IMR-90 (cell line): ENCODE results near the gene YPEL3. TPM values are rescaled to one million over a fixed set of nuclear protein-coding genes. Genes with fewer than 3 reads are reported as not detected.

Source experiments
- ATAC-seq: fragments of 200-7000 bp; cut with Tn5 transposase; 2 replicates; pipeline ENCODE4 v1.9.1; 2020; ENCODE audit warnings: low read depth, mild to moderate bottlenecking, moderate library complexity
- BruUV-seq: library from RNA; stranded (reverse); fragments of 400-500 nt; replicated peaks from 2 replicates; lab custom pipeline; 2021; lab: Mats Ljungman, UMichigan
- CTCF ChIA-PET: fragments of 300-600 bp; formaldehyde crosslinking; extraction: SDS; loops from one replicate; lab custom pipeline; 2021; ENCODE audit warnings: antibody characterized with exemption; lab: Yijun Ruan, JAX
- POLR2A ChIA-PET: fragments of 300-600 bp; sonication (Branson Sonifier 250); formaldehyde crosslinking; loops from one replicate; lab custom pipeline; 2022; ENCODE audit warnings: antibody characterized with exemption; ENCODE audit not compliant: unreplicated experiment; lab: Charles Lee
- DNase-seq: peaks from one replicate; pipeline ENCODE4 v3.0.0; 2013
- H2AFZ ChIP-seq: replicated peaks from 2 replicates; pipeline ENCODE3; 2013; ENCODE audit warnings: low read length, mild to moderate bottlenecking; ENCODE audit not compliant: poor library complexity
- H2AK5ac ChIP-seq: 2 replicates; pipeline ENCODE4 v1.6.1; 2013; ENCODE audit warnings: low read depth, low read length, inconsistent platforms
- H2AK9ac ChIP-seq: replicated peaks from 2 replicates; pipeline ENCODE3; 2013; ENCODE audit warnings: mild to moderate bottlenecking, low read depth, low read length, moderate library complexity; ENCODE audit not compliant: poor library complexity
- H2BK120ac ChIP-seq: 2 replicates; pipeline ENCODE4 v1.6.1; 2013; ENCODE audit warnings: low read depth, low read length, inconsistent platforms
- H2BK15ac ChIP-seq: 3 replicates; pipeline ENCODE4 v1.6.1; 2013; ENCODE audit warnings: low read depth, low read length, inconsistent platforms
- H2BK20ac ChIP-seq: 2 replicates; pipeline ENCODE4 v1.6.1; 2013; ENCODE audit warnings: low read depth, mild to moderate bottlenecking, inconsistent platforms, low read length, moderate library complexity
- H2BK5ac ChIP-seq: 2 replicates; pipeline ENCODE4 v1.6.1; 2013; ENCODE audit warnings: mild to moderate bottlenecking, low read depth, low read length, inconsistent platforms; ENCODE audit not compliant: poor library complexity, severe bottlenecking
- H3K14ac ChIP-seq: replicated peaks from 2 replicates; pipeline ENCODE4 v1.6.1; 2013; ENCODE audit warnings: low read depth, low read length, inconsistent platforms
- H3K18ac ChIP-seq: 2 replicates; pipeline ENCODE4 v1.6.1; 2013; ENCODE audit warnings: low read depth, low read length, control low read depth
- H3K23ac ChIP-seq: 2 replicates; pipeline ENCODE4 v1.6.1; 2013; ENCODE audit warnings: low read depth, low read length, inconsistent platforms
- H3K27ac ChIP-seq: 2 replicates; pipeline ENCODE4 v1.5.1; 2013; ENCODE audit warnings: mild to moderate bottlenecking, control low read depth, low read length; ENCODE audit not compliant: insufficient read depth
- H3K27me3 ChIP-seq: 2 replicates; pipeline ENCODE4 v1.6.1; 2013; ENCODE audit warnings: low read length; ENCODE audit not compliant: control insufficient read depth, insufficient read depth
- H3K36me3 ChIP-seq: 2 replicates; pipeline ENCODE4 v1.6.1; 2013; ENCODE audit warnings: low read length, mixed read lengths; ENCODE audit not compliant: control insufficient read depth, insufficient read depth
- H3K4ac ChIP-seq: 2 replicates; pipeline ENCODE4 v1.6.1; 2013; ENCODE audit warnings: low read depth, low read length, inconsistent platforms
- H3K4me1 ChIP-seq: 2 replicates; pipeline ENCODE4 v1.6.1; 2013; ENCODE audit warnings: low read length, mixed read lengths; ENCODE audit not compliant: control insufficient read depth, insufficient read depth
- H3K4me2 ChIP-seq: 2 replicates; pipeline ENCODE4 v1.6.1; 2013; ENCODE audit warnings: low read depth, mild to moderate bottlenecking, control low read depth, low read length, moderate library complexity
- H3K4me3 ChIP-seq: 2 replicates; pipeline ENCODE4 v1.5.1; 2013; ENCODE audit warnings: low read depth, mild to moderate bottlenecking, control low read depth, low read length, moderate library complexity; ENCODE audit not compliant: insufficient read depth
- H3K56ac ChIP-seq: 2 replicates; pipeline ENCODE4 v1.6.1; 2013; ENCODE audit warnings: low read length, inconsistent platforms; ENCODE audit not compliant: insufficient read depth; ENCODE audit errors: extremely low read depth
- H3K79me1 ChIP-seq, 2 experiments: 2 replicates each; pipeline ENCODE4 v1.6.1; 2013; ENCODE audit warnings: low read length in 2 of 2, inconsistent platforms in 1 of 2, low read depth in 1 of 2
- H3K9ac ChIP-seq: 2 replicates; pipeline ENCODE4 v1.6.1; 2013; ENCODE audit warnings: low read depth, low read length, control low read depth
- H3K9me1 ChIP-seq: 2 replicates; pipeline ENCODE4 v1.6.1; 2013; ENCODE audit warnings: low read length, inconsistent platforms; ENCODE audit not compliant: insufficient read depth
- H3K9me3 ChIP-seq: 2 replicates; pipeline ENCODE4 v1.6.1; 2013; ENCODE audit warnings: low read length; ENCODE audit not compliant: control insufficient read depth, insufficient read depth
- H4K20me1 ChIP-seq: 2 replicates; pipeline ENCODE4 v1.6.1; 2013; ENCODE audit warnings: low read length, inconsistent platforms; ENCODE audit not compliant: insufficient read depth
- H4K5ac ChIP-seq: 2 replicates; pipeline ENCODE4 v1.6.1; 2013; ENCODE audit warnings: mild to moderate bottlenecking, low read depth, low read length, control low read depth
- H4K8ac ChIP-seq, 2 experiments: 2 replicates each; pipeline ENCODE4 v1.6.1; 2013; ENCODE audit warnings: low read depth in 2 of 2, low read length in 2 of 2, control low read depth in 1 of 2, inconsistent platforms in 1 of 2
- H4K91ac ChIP-seq: 2 replicates; pipeline ENCODE4 v1.6.1; 2013; ENCODE audit warnings: low read depth, low read length, inconsistent platforms; ENCODE audit not compliant: insufficient read depth
- BHLHE40 ChIP-seq: fragments of 150-350 bp; IDR thresholded peaks from 2 replicates; pipeline ENCODE4 v1.6.1; 2016; ENCODE audit warnings: mild to moderate bottlenecking, low read depth, low read length
- FOS ChIP-seq: fragments of 150-350 bp; IDR thresholded peaks from 2 replicates; pipeline ENCODE4 v1.6.1; 2016; ENCODE audit warnings: low read depth, low read length
- MXI1 ChIP-seq: IDR thresholded peaks from 2 replicates; pipeline ENCODE4 v1.6.1; 2012; ENCODE audit warnings: low read depth, mild to moderate bottlenecking, low read length, moderate library complexity, borderline replicate concordance
- NFE2L2 ChIP-seq: fragments of 150-350 bp; IDR thresholded peaks from 2 replicates; pipeline ENCODE4 v1.6.1; 2016; ENCODE audit warnings: low read depth, mild to moderate bottlenecking, low read length
- RAD21 ChIP-seq: IDR thresholded peaks from 2 replicates; pipeline ENCODE4 v1.6.1; 2012; ENCODE audit warnings: low read length, improper control_type of control experiment
- RFX5 ChIP-seq: IDR thresholded peaks from 2 replicates; pipeline ENCODE4 v1.8.0; 2012; ENCODE audit warnings: low read depth, mild to moderate bottlenecking, low read length, moderate library complexity
- SMC3 ChIP-seq: fragments of 150-350 bp; IDR thresholded peaks from 2 replicates; pipeline ENCODE4 v1.6.1; 2016; ENCODE audit warnings: low read depth, mild to moderate bottlenecking, antibody characterized with exemption, low read length, moderate library complexity
- WGBS, 2 experiments: methylation state at CpG; one replicate each; pipeline versions ENCODE4 v1.1.5 to v1.1.7; 2013; ENCODE audit warnings: missing lambda C conversion rate in 2 of 2; ENCODE audit not compliant: insufficient read length in 1 of 2; ENCODE audit errors: extremely low coverage in 2 of 2; 5-methylcytosine and 5-hydroxymethylcytosine counted together
- dilution Hi-C: fragments of 300-500 bp; cut with HindIII; formaldehyde crosslinking; loops from one replicate; pipeline ENCODE4 v1.14.3; 2018; ENCODE audit warnings: low sequenced_read_pairs; ENCODE audit not compliant: unreplicated experiment
- in situ Hi-C: fragments of 300-500 bp; cut with MboI; formaldehyde crosslinking; loops from 3 replicates; pipeline ENCODE4 v1.14.3; 2019; ENCODE audit warnings: low sequenced_read_pairs, inconsistent platforms, mixed read lengths
- intact Hi-C: fragments of 100-400 bp; cut with micrococcal nuclease; formaldehyde crosslinking; loops from 2 replicates; pipeline ENCODE4 v1.10.0; 2022
- polyA plus RNA-seq, 3 experiments: library from polyadenylated mRNA; depleted of rRNA; stranded (reverse); fragments of >200 nt; gene quantifications; 2 replicates each; pipeline ENCODE4 v1.2.3, GENCODE V29; 2012; ENCODE audit warnings: low replicate concordance in 1 of 3
- total RNA-seq: library from RNA; depleted of rRNA; stranded (reverse); fragments of >200 nt; gene quantifications from 2 replicates; pipeline ENCODE4 v1.2.3, GENCODE V29; 2012
- TF ChIP-seq, protein P1 (sequence below): fragments of 150-350 bp; IDR thresholded peaks from 2 replicates; pipeline ENCODE4 v1.6.1; 2016; ENCODE audit warnings: low read depth, mild to moderate bottlenecking, low read length, moderate library complexity, borderline replicate concordance
- TF ChIP-seq, protein P2 (sequence below): fragments of 150-350 bp; IDR thresholded peaks from 2 replicates; pipeline ENCODE4 v1.6.1; 2017; ENCODE audit warnings: mild to moderate bottlenecking, antibody characterized with exemption, low read length, low read depth
- TF ChIP-seq, protein P3 (sequence below): conservative IDR thresholded peaks from 2 replicates; pipeline ENCODE4 v1.5.1; 2012; ENCODE audit warnings: mild to moderate bottlenecking, low read depth, low read length, improper control_type of control experiment

YPEL3 gene
- total and polyA plus RNA-seq, 2 of the 4 experiments (the other 2 are of a cell fraction): 1.1 to 25.6 TPM

DNA sequence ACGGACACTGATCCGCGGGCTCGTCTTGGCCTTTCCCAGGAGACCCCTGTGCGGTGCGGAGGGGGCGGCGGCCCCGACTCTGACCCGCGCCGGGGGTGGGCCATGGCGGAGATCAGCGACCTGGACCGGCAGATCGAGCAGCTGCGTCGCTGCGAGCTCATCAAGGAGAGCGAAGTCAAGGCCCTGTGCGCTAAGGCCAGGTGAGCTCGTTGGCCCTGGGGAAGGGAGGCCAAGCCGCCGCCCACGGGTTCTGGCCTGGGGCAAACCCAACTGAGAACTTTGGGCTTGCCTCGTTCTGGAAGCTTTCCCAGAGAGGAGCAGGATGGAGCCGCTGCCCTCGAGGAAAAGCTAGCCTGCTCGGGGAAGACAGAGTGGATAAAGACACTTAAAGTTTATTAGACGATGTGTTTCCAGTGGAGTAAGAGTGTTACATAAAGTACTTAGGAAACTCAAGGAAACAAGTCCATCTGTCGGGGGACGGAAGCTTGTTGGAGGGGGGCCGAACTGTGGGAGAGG, 19.7 kb downstream of the YPEL3 start (continued):
- TF ChIP-seq FOS: no peak

DNA sequence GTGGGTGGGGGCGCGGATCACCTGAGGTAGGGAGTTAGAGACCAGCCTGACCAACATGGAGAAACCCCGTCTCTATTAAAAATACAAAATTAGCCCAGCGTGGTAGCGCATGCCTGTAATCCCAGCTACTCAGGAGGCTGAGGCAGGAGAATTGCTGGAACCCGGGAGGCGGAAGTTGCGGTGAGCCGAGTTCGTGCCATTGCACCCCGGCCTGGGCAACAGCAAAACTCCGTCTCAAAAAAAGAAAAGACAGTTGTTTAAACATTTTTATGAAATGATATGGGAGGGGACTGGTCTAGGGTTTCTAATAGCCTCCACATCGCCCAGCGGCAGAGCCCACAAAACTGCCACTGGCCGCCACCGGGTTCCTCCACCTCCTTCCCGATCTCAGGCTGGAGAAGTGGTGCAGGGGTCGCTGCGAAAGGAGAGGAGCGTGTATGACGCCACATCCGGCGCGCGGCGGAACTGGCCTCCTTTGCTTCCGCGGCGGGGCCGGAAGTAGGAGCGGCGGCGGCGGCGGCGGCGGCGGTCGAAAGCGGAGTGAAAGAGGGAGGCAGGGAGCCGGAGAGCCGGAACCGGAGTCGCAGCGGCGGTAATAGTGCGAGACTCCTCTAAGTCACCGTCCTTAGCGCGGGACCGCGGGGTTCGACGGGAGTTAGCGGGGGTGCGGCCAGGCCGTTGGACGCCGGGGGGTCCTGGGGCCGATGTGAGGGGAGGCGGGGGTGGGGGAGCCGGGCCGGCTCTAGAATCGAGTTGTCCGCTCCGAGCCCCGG, 20.3 kb downstream of the YPEL3 start, which contains the start of gene PPP4C:
Gene PPP4C (plus strand): TSS at position 492 of the 773 bp plus-strand sequence. CDS start 384 bp downstream, outside the sequence.
- CTCF ChIA-PET: interaction anchor here (0.6 kb wide), 2 partner anchors 38 to 373 kb away, joined by 3 read pairs; no protein-coding TSS in a partner anchor
- Histone ChIP-seq H3K56ac (peak within 1 kb of the TSS; percentile 84), H4K91ac (peak within 1 kb of the TSS; percentile 63), H3K36me3 (peaks cover 49% of the 10 kb centered on the region), H3K14ac (peak within 1 kb of the TSS; percentile 76), H3K4me3 (peak within 1 kb of the TSS; percentile 85), H2BK20ac (no peak within 1 kb of the TSS), H3K9me3 (no peaks in the 10 kb centered on the region), H3K4ac (peak within 1 kb of the TSS; percentile 80), H4K20me1 (peaks cover 47% of the 10 kb centered on the region), H3K27ac (peak within 1 kb of the TSS; percentile 88), H4K8ac (peak within 1 kb of the TSS; percentile 26 to 85), H2AFZ (peak within 1 kb of the TSS; percentile 96), H2BK15ac (0 out of 3 replicates have a peak within 1 kb of the TSS, but pooled peaks have one; percentile 20), H3K18ac (no peak within 1 kb of the TSS; the same call in 1 of the 2 replicates), H3K4me1 (peaks cover 11% of the 10 kb centered on the region), H4K5ac (peak within 1 kb of the TSS; percentile 53), H3K23ac (peak within 1 kb of the TSS; percentile 80; the same call in 1 of the 2 replicates), H3K4me2 (peak within 1 kb of the TSS; percentile 99), H2BK5ac (peak within 1 kb of the TSS; percentile 70), H2BK120ac (no peak within 1 kb of the TSS), H2AK5ac (peak within 1 kb of the TSS; percentile 95), H3K9me1 (no peaks in the 10 kb centered on the region), H3K9ac (peak within 1 kb of the TSS; percentile 89), H2AK9ac (peak within 1 kb of the TSS; percentile 63), H3K27me3 (no peaks in the 10 kb centered on the region), H3K79me1 (peaks cover 29 to 56% of the 10 kb centered on the region in 2 experiments)
- ATAC-seq (peak; percentile 85), DNase-seq (peak; percentile 88)
- POLR2A ChIA-PET: no interaction called here
- WGBS, 2 experiments: 0% methylated on average over 41 of the region's 67 CpGs; no CpG with 5 or more reads in 1 of the 2 experiments
- in situ Hi-C loops (loop anchor here (10.0 kb wide), 1 partner anchor 329 kb away; the partner anchor contains the start of gene ZNF771), intact Hi-C loops (no loop called here), dilution Hi-C loops (no loop called here)
- TSS peak; percentile 95 for BruUV-seq
- TF ChIP-seq, protein P1, sequence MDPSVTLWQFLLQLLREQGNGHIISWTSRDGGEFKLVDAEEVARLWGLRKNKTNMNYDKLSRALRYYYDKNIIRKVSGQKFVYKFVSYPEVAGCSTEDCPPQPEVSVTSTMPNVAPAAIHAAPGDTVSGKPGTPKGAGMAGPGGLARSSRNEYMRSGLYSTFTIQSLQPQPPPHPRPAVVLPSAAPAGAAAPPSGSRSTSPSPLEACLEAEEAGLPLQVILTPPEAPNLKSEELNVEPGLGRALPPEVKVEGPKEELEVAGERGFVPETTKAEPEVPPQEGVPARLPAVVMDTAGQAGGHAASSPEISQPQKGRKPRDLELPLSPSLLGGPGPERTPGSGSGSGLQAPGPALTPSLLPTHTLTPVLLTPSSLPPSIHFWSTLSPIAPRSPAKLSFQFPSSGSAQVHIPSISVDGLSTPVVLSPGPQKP: no peak
- no peak for TF ChIP-seq NFE2L2
- TF ChIP-seq, protein P2, sequence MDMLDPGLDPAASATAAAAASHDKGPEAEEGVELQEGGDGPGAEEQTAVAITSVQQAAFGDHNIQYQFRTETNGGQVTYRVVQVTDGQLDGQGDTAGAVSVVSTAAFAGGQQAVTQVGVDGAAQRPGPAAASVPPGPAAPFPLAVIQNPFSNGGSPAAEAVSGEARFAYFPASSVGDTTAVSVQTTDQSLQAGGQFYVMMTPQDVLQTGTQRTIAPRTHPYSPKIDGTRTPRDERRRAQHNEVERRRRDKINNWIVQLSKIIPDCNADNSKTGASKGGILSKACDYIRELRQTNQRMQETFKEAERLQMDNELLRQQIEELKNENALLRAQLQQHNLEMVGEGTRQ: no peak
- TF ChIP-seq RFX5: no peak
- no peak for TF ChIP-seq BHLHE40
- 0 out of 2 replicates have a peak, but pooled peaks have one; percentile 24 for TF ChIP-seq MXI1
- no peak for TF ChIP-seq RAD21
- TF ChIP-seq, protein P3, sequence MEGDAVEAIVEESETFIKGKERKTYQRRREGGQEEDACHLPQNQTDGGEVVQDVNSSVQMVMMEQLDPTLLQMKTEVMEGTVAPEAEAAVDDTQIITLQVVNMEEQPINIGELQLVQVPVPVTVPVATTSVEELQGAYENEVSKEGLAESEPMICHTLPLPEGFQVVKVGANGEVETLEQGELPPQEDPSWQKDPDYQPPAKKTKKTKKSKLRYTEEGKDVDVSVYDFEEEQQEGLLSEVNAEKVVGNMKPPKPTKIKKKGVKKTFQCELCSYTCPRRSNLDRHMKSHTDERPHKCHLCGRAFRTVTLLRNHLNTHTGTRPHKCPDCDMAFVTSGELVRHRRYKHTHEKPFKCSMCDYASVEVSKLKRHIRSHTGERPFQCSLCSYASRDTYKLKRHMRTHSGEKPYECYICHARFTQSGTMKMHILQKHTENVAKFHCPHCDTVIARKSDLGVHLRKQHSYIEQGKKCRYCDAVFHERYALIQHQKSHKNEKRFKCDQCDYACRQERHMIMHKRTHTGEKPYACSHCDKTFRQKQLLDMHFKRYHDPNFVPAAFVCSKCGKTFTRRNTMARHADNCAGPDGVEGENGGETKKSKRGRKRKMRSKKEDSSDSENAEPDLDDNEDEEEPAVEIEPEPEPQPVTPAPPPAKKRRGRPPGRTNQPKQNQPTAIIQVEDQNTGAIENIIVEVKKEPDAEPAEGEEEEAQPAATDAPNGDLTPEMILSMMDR: 0 out of 2 replicates have a peak, but pooled peaks have one; percentile 11
- no peak for TF ChIP-seq SMC3
